Gastrocnemius medialis (tissue), 4 donors: ENCODE measurements around the gene PDAP1. TPM values are rescaled to one million over a fixed set of nuclear protein-coding genes. Genes with fewer than 3 reads are reported as not detected.

Source experiments
- ATAC-seq, 2 donors: fragments of 150-250 bp; one replicate each; pipeline ENCODE4 v1.9.1; 2016
- DNase-seq, 2 donors: peaks; one replicate each; pipeline ENCODE4 v3.0.0-alpha.2; 2019
- H3K27ac ChIP-seq, 4 donors: fragments of 200-600 bp; sonication (generic); 1 replicate in 1 of 4; 2 replicates in 3 of 4; pipeline ENCODE4 v1.5.1; 2016 to 2018; ENCODE audit warnings: mild to moderate bottlenecking in 2 of 4, moderate library complexity in 1 of 4
- H3K27me3 ChIP-seq, 3 donors: fragments of 200-600 bp; sonication (generic) in 2 of 3; 1 replicate in 1 of 3; 2 replicates in 2 of 3; pipeline versions ENCODE4 v1.5.1 to v1.6.0; 2016 to 2019; ENCODE audit warnings: mild to moderate bottlenecking in 1 of 3, moderate library complexity in 1 of 3
- H3K36me3 ChIP-seq, 2 donors: fragments of 200-600 bp; sonication (generic) in 1 of 2; one replicate each; pipeline ENCODE4 v1.5.1; 2017 to 2018
- H3K4me1 ChIP-seq, 2 donors: fragments of 200-600 bp; sonication (generic) in 1 of 2; one replicate each; pipeline ENCODE4 v1.5.1; 2016 to 2017; ENCODE audit warnings: mild to moderate bottlenecking in 2 of 2
- H3K4me3 ChIP-seq, 4 donors: fragments of 200-600 bp; sonication (generic) in 3 of 4; 1 replicate in 1 of 4; 2 replicates in 3 of 4; pipeline ENCODE4 v1.5.1; 2016 to 2019; ENCODE audit warnings: mild to moderate bottlenecking in 2 of 4
- H3K9me3 ChIP-seq, 3 donors: fragments of 200-600 bp; sonication (generic) in 2 of 3; 1 replicate in 1 of 3; 2 replicates in 2 of 3; pipeline ENCODE4 v1.5.1; 2016 to 2019
- CTCF ChIP-seq, 5 experiments: fragments of 450-650 bp in 3 of 5; fragments of 200-600 bp in 2 of 5; sonication (generic) in 2 of 5; IDR thresholded peaks in 4 of 5; conservative IDR thresholded peaks in 1 of 5; 1 replicate in 4 of 5; 2 replicates in 1 of 5; pipeline ENCODE4 v1.5.1; 2016 to 2019; ENCODE audit warnings: antibody characterized with exemption in 5 of 5, mild to moderate bottlenecking in 3 of 5, moderate library complexity in 3 of 5
- POLR2A ChIP-seq, 2 donors: fragments of 450-650 bp; IDR thresholded peaks; one replicate each; pipeline ENCODE4 v1.6.1; 2017; ENCODE audit warnings: antibody characterized with exemption in 2 of 2, mild to moderate bottlenecking in 2 of 2, moderate library complexity in 2 of 2
- in situ Hi-C, 4 donors: fragments of 200-750 bp; cut with MboI; loops; one replicate each; pipeline versions ENCODE4 v1.15.0 to v1.8.0; 2017; ENCODE audit warnings: low sequenced_read_pairs in 4 of 4
- intact Hi-C: fragments of 100-400 bp; cut with DNase I; formaldehyde crosslinking; loops from one replicate; pipeline ENCODE4 v1.15.1; 2023; ENCODE audit warnings: low total_unique reads
- total RNA-seq, 4 donors: library from RNA; depleted of rRNA; stranded (reverse); fragments of >200 nt; gene quantifications; one replicate each; pipeline versions ENCODE4 v1.1.0 to v1.2.3, GENCODE V29; 2016

Gene PDAP1
- total RNA-seq, 4 donors from 2014 or later = 81.7 to 258 (median 198) TPM

- Histone ChIP-seq H3K4me1 (no peaks in the 10 kb centered on the region), H3K9me3 (no peaks in the 10 kb centered on the region), H3K27ac (no peak overlapping the region), H3K27me3 (no peaks in the 10 kb centered on the region), H3K36me3 (peaks cover 0 to 82% of the 10 kb centered on the region in 2 donors), H3K4me3 (no peak overlapping the region)
- in situ Hi-C loops = no loop called here
- no peak for TF ChIP-seq POLR2A (IDR thresholded peaks at IDR 0.05)
- TF ChIP-seq CTCF (IDR thresholded peaks at IDR 0.05 in 4 of 5, conservative IDR thresholded peaks at IDR 0.05 in 1 of 5) = no peak
- ATAC-seq (no peak), DNase-seq (no peak)
- intact Hi-C loops = no loop called here
Observed at GRCh38 chr7:99420986-99421385, 12.6 kb upstream of the PDAP1 start.

GRCh38 chr7:99420213-99420612, 11.8 kb upstream of the PDAP1 start:
- intact Hi-C loops = no loop called here

GRCh38 chr7:99419323-99420021, 11.1 kb upstream of the PDAP1 start:
- in situ Hi-C loops = loop anchor here in 1 of 4 donors (10.0 kb wide), 1 partner anchor 55 kb away; no protein-coding TSS in a partner anchor
- Histone ChIP-seq H3K4me1 (no peaks in the 10 kb centered on the region), H3K27ac (no peak overlapping the region), H3K9me3 (no peaks in the 10 kb centered on the region), H3K27me3 (no peaks in the 10 kb centered on the region), H3K36me3 (peaks cover 0 to 81% of the 10 kb centered on the region in 2 donors), H3K4me3 (no peak overlapping the region)
- ATAC-seq = no peak
- intact Hi-C loops = no loop called here
- TF ChIP-seq CTCF (IDR thresholded peaks at IDR 0.05 in 4 of 5, conservative IDR thresholded peaks at IDR 0.05 in 1 of 5) = no peak
- TF ChIP-seq POLR2A (IDR thresholded peaks at IDR 0.05) = no peak
- DNase-seq = no peak

More at GRCh38 chr7:99420213-99420612, 11.8 kb upstream of the PDAP1 start:
- Histone ChIP-seq H3K4me1 (no peaks in the 10 kb centered on the region), H3K27ac (no peak overlapping the region), H3K36me3 (peaks cover 0 to 81% of the 10 kb centered on the region in 2 donors), H3K9me3 (no peaks in the 10 kb centered on the region), H3K27me3 (no peaks in the 10 kb centered on the region), H3K4me3 (no peak overlapping the region)
- DNase-seq (no peak), ATAC-seq (no peak)
- in situ Hi-C loops = no loop called here
- TF ChIP-seq CTCF (IDR thresholded peaks at IDR 0.05 in 4 of 5, conservative IDR thresholded peaks at IDR 0.05 in 1 of 5) = no peak
- TF ChIP-seq POLR2A (IDR thresholded peaks at IDR 0.05) = no peak

- Histone ChIP-seq H3K36me3 (peaks cover 0 to 75% of the 10 kb centered on the region in 2 donors), H3K27ac (no peak overlapping the region), H3K9me3 (no peaks in the 10 kb centered on the region), H3K4me1 (no peaks in the 10 kb centered on the region), H3K4me3 (no peak overlapping the region), H3K27me3 (no peaks in the 10 kb centered on the region)
- intact Hi-C loops (no loop called here), in situ Hi-C loops (loop anchor here in 1 of 4 donors (10.0 kb wide), 1 partner anchor 53 kb away; no protein-coding TSS in a partner anchor)
- ATAC-seq = no peak
- DNase-seq = no peak
- no peak for TF ChIP-seq CTCF (IDR thresholded peaks at IDR 0.05 in 4 of 5, conservative IDR thresholded peaks at IDR 0.05 in 1 of 5)
- TF ChIP-seq POLR2A (IDR thresholded peaks at IDR 0.05) = no peak
Observed at GRCh38 chr7:99418260-99418659, 9.9 kb upstream of the PDAP1 start.
